Measurements from ENCODE around the gene THRA. TPM values are rescaled to one million over a fixed set of nuclear protein-coding genes. Genes with fewer than 3 reads are reported as not detected.

The THRA gene
- total and polyA plus RNA-seq, 8 donors, result 21.1 to 52.2 (median 34.2) TPM

- 87 to 97% (median 88%) methylated on average over 3 of the region's 3 CpGs for WGBS, 5 donors
- DNase-seq, result no peak
- TF ChIP-seq EP300 (IDR thresholded peaks at IDR 0.05) (no peak), POLR2AphosphoS5 (IDR thresholded peaks at IDR 0.05) (no peak), POLR2A (IDR thresholded peaks at IDR 0.05) (no peak)
- TF ChIP-seq, protein P1, sequence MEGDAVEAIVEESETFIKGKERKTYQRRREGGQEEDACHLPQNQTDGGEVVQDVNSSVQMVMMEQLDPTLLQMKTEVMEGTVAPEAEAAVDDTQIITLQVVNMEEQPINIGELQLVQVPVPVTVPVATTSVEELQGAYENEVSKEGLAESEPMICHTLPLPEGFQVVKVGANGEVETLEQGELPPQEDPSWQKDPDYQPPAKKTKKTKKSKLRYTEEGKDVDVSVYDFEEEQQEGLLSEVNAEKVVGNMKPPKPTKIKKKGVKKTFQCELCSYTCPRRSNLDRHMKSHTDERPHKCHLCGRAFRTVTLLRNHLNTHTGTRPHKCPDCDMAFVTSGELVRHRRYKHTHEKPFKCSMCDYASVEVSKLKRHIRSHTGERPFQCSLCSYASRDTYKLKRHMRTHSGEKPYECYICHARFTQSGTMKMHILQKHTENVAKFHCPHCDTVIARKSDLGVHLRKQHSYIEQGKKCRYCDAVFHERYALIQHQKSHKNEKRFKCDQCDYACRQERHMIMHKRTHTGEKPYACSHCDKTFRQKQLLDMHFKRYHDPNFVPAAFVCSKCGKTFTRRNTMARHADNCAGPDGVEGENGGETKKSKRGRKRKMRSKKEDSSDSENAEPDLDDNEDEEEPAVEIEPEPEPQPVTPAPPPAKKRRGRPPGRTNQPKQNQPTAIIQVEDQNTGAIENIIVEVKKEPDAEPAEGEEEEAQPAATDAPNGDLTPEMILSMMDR (IDR thresholded peaks at IDR 0.05), result no peak
- peaks cover 27 to 57% (median 43%) of the 10 kb centered on the region in 4 donors for H3K4me1 ChIP-seq
- no peak overlapping the region for H3K4me3 ChIP-seq
- intact Hi-C loops (cut with DNase I; ENCODE audit: low total_unique reads), result no loop called here
- no peaks in the 10 kb centered on the region for H3K9me3 ChIP-seq
- no peaks in the 10 kb centered on the region for H3K27me3 ChIP-seq
- peaks cover 19 to 80% (median 70%) of the 10 kb centered on the region in 4 donors for H3K36me3 ChIP-seq
- peak overlapping the region in 1 of 5 donors; percentile 51 for H3K27ac ChIP-seq
These were observed 16.8 kb downstream of the THRA start for GRCh38 chr17:40079545-40079944.

- Histone ChIP-seq H3K27me3 (no peaks in the 10 kb centered on the region), H3K4me1 (peaks cover 0 to 36% (median 12%) of the 10 kb centered on the region in 4 donors), H3K27ac (no peak overlapping the region), H3K9me3 (no peaks in the 10 kb centered on the region), H3K4me3 (no peak overlapping the region), H3K36me3 (peaks cover 58 to 96% (median 87%) of the 10 kb centered on the region in 4 donors)
- DNase-seq, result no peak
- intact Hi-C loops (cut with DNase I; ENCODE audit: low total_unique reads), result loop anchor here (10.0 kb wide), 1 partner anchor 60 kb away; no protein-coding TSS in a partner anchor
- 89 to 96% (median 95%) methylated on average over 14 of the region's 14 CpGs for WGBS, 5 donors
- TF ChIP-seq POLR2A (IDR thresholded peaks at IDR 0.05) (no peak), EP300 (IDR thresholded peaks at IDR 0.05) (no peak), POLR2AphosphoS5 (IDR thresholded peaks at IDR 0.05) (no peak)
- TF ChIP-seq, protein P1 (IDR thresholded peaks at IDR 0.05), result no peak
These were observed 21.7 kb downstream of the THRA start for GRCh38 chr17:40084477-40084876.

- DNase-seq, result peak; percentile 73 to 80
- Histone ChIP-seq H3K4me3 (no peak overlapping the region), H3K27ac (peak overlapping the region in 3 of 5 donors; percentile 23 to 56 (median 51)), H3K36me3 (peaks cover 63 to 98% (median 88%) of the 10 kb centered on the region in 4 donors), H3K4me1 (peaks cover 11 to 49% (median 27%) of the 10 kb centered on the region in 4 donors), H3K27me3 (no peaks in the 10 kb centered on the region), H3K9me3 (no peaks in the 10 kb centered on the region)
- WGBS, 5 donors, result 50 to 59% (median 56%) methylated on average over 17 of the region's 17 CpGs
- intact Hi-C loops (cut with DNase I; ENCODE audit: low total_unique reads), result loop anchor here (10.0 kb wide), 1 partner anchor 62 kb away; no protein-coding TSS in a partner anchor
- TF ChIP-seq POLR2A (IDR thresholded peaks at IDR 0.05) (no peak), EP300 (IDR thresholded peaks at IDR 0.05) (no peak), POLR2AphosphoS5 (IDR thresholded peaks at IDR 0.05) (peak in 1 of 3 donors; percentile 15)
- TF ChIP-seq, protein P1 (IDR thresholded peaks at IDR 0.05), result peak in 5 of 7 experiments; percentile 70 to 89 (median 81)
These were observed 23.6 kb downstream of the THRA start for GRCh38 chr17:40086150-40087044.

DNA sequence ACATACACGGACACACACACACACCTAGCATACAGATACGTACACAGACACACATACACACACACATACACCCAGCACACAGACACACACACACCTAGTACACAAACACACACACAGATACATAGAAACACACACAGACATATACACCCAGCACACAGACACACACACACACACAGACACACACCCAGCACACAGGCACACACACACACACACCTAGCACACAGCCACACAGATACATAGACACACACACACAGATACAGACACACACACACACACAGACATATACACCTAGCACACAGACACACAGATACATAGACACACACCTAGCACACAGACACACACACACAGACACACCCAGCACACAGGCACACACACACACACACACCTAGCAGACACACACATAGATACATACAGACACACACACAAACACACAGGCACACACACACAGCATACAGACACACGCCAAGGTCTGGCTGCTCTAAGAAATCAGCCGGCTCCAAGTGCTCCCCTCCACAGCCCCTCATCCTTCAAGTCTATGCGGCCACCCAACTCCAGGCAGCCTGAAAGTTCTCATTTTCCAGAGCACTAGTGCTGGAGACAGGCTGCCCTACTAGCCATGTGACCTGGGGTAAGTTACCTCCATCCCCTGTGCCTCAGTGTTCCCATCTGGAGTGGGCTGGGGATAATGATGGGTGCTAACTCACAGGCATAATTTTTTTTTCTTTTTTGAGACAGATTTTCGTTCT is 24.5 kb downstream of the THRA start:
- Histone ChIP-seq H3K36me3 (peaks cover 63 to 98% (median 94%) of the 10 kb centered on the region in 4 donors), H3K27ac (peak overlapping the region in 1 of 5 donors; percentile 56), H3K4me1 (peaks cover 19 to 53% (median 35%) of the 10 kb centered on the region in 4 donors), H3K27me3 (no peaks in the 10 kb centered on the region), H3K9me3 (no peaks in the 10 kb centered on the region), H3K4me3 (no peak overlapping the region)
- 71 to 87% (median 82%) methylated on average over 6 of the region's 6 CpGs for WGBS, 5 donors
- no peak for TF ChIP-seq POLR2AphosphoS5 (IDR thresholded peaks at IDR 0.05)
- no peak for TF ChIP-seq POLR2A (IDR thresholded peaks at IDR 0.05)
- DNase-seq, result no peak
- intact Hi-C loops (cut with DNase I; ENCODE audit: low total_unique reads), result loop anchor here (10.0 kb wide), 1 partner anchor 62 kb away; no protein-coding TSS in a partner anchor
